ENCODE results near the gene SLC15A5. TPM values are rescaled to one million over a fixed set of nuclear protein-coding genes. Genes with fewer than 3 reads are reported as not detected.

The SLC15A5 gene
- total RNA-seq, 1 experiment from 2014 or later = not detected

DNA sequence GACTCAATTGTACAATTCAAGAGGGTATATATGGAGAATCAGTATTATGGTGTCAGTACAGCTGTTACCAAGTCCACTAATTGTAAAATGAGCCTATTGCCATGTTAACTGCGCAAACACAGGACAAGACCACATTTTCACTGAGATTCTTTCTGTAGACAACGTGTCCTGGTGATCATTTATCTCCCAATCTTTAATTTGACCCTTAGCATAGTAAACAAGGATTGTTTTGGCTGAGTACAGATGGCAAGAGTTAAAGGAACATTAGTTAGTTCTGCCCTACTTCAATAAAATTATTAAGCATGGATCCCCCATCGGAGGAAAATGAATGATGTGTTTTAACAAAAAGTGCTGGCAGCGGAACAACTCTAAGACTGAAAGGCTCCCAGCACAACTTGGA, 36.1 kb downstream of the SLC15A5 start:
- no peaks in the 10 kb centered on the region for H3K9me3 ChIP-seq (ENCODE audit: control insufficient read depth, insufficient read depth, low read depth, low read length)
- H3K36me3 ChIP-seq (ENCODE audit: control insufficient read depth, insufficient read depth, low read length) = no peaks in the 10 kb centered on the region
- intact Hi-C loops (cut with micrococcal nuclease; ENCODE audit: unreplicated experiment) = no loop called here
- H3K4me3 ChIP-seq (ENCODE audit: low read depth in 2 of 2, low read length in 2 of 2) = no peak overlapping the region
- DNase-seq (ENCODE audit: low read depth, low spot score) (no peak), ATAC-seq (no peak)
- BruUV-seq (replicated peaks) = no TSS peak
- H3K27me3 ChIP-seq (ENCODE audit: control insufficient read depth, insufficient read depth, low read length) = no peaks in the 10 kb centered on the region
- H3K4me1 ChIP-seq (ENCODE audit: control insufficient read depth, insufficient read depth, low read length) = no peaks in the 10 kb centered on the region
- ChIA-PET POLR2A (no interaction called here), CTCF (no interaction called here)
- TF ChIP-seq, protein P1, sequence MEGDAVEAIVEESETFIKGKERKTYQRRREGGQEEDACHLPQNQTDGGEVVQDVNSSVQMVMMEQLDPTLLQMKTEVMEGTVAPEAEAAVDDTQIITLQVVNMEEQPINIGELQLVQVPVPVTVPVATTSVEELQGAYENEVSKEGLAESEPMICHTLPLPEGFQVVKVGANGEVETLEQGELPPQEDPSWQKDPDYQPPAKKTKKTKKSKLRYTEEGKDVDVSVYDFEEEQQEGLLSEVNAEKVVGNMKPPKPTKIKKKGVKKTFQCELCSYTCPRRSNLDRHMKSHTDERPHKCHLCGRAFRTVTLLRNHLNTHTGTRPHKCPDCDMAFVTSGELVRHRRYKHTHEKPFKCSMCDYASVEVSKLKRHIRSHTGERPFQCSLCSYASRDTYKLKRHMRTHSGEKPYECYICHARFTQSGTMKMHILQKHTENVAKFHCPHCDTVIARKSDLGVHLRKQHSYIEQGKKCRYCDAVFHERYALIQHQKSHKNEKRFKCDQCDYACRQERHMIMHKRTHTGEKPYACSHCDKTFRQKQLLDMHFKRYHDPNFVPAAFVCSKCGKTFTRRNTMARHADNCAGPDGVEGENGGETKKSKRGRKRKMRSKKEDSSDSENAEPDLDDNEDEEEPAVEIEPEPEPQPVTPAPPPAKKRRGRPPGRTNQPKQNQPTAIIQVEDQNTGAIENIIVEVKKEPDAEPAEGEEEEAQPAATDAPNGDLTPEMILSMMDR (IDR thresholded peaks at IDR 0.05) = no peak
- TF ChIP-seq, protein P2, sequence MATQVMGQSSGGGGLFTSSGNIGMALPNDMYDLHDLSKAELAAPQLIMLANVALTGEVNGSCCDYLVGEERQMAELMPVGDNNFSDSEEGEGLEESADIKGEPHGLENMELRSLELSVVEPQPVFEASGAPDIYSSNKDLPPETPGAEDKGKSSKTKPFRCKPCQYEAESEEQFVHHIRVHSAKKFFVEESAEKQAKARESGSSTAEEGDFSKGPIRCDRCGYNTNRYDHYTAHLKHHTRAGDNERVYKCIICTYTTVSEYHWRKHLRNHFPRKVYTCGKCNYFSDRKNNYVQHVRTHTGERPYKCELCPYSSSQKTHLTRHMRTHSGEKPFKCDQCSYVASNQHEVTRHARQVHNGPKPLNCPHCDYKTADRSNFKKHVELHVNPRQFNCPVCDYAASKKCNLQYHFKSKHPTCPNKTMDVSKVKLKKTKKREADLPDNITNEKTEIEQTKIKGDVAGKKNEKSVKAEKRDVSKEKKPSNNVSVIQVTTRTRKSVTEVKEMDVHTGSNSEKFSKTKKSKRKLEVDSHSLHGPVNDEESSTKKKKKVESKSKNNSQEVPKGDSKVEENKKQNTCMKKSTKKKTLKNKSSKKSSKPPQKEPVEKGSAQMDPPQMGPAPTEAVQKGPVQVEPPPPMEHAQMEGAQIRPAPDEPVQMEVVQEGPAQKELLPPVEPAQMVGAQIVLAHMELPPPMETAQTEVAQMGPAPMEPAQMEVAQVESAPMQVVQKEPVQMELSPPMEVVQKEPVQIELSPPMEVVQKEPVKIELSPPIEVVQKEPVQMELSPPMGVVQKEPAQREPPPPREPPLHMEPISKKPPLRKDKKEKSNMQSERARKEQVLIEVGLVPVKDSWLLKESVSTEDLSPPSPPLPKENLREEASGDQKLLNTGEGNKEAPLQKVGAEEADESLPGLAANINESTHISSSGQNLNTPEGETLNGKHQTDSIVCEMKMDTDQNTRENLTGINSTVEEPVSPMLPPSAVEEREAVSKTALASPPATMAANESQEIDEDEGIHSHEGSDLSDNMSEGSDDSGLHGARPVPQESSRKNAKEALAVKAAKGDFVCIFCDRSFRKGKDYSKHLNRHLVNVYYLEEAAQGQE (IDR thresholded peaks at IDR 0.05; ENCODE audit: insufficient read depth in 1 of 2, low read depth in 2 of 2, low read length in 1 of 2) = no peak
- TF ChIP-seq TCF7L2 (IDR thresholded peaks at IDR 0.05; ENCODE audit: low read depth, low read length) (no peak), POLR2AphosphoS5 (IDR thresholded peaks at IDR 0.05; ENCODE audit: low read depth, low read length) (no peak), SIN3A (IDR thresholded peaks at IDR 0.05; ENCODE audit: borderline replicate concordance, insufficient read depth, low read depth, low read length) (no peak)
- in situ Hi-C loops (cut with HindIII; ENCODE audit: low pct_unique_long_range_greater_than_20kb, low sequenced_read_pairs) = no loop called here
- H3K27ac ChIP-seq (ENCODE audit: low read length) = no peak overlapping the region

DNA sequence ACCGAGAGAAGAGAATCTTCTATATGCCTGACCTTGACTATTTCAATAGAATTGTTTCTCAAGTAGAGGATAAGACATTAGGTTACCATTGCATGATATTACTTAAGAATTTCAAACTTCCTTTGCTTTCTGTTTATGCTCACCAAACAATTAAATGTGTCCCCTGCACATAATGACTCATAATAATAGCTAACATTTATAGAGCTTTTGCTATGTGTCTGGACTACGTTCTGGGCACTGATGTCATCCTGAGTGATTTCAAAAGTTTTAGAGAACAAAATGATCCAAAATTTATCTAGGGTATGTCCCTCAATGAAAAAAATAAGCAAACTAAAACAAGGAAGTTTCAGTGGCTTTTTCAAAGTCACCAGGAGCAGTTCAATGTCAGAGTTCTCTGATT, 38.8 kb downstream of the SLC15A5 start:
- ATAC-seq (no peak), DNase-seq (ENCODE audit: low read depth, low spot score) (no peak)
- ChIA-PET POLR2A (no interaction called here), CTCF (no interaction called here)
- H3K4me3 ChIP-seq (ENCODE audit: low read depth in 2 of 2, low read length in 2 of 2) = no peak overlapping the region
- intact Hi-C loops (cut with micrococcal nuclease; ENCODE audit: unreplicated experiment) = no loop called here
- BruUV-seq (replicated peaks) = no TSS peak
- in situ Hi-C loops (cut with HindIII; ENCODE audit: low pct_unique_long_range_greater_than_20kb, low sequenced_read_pairs) = no loop called here
- no peaks in the 10 kb centered on the region for H3K36me3 ChIP-seq (ENCODE audit: control insufficient read depth, insufficient read depth, low read length)
- no peaks in the 10 kb centered on the region for H3K4me1 ChIP-seq (ENCODE audit: control insufficient read depth, insufficient read depth, low read length)
- H3K27ac ChIP-seq (ENCODE audit: low read length) = no peak overlapping the region
- no peaks in the 10 kb centered on the region for H3K9me3 ChIP-seq (ENCODE audit: control insufficient read depth, insufficient read depth, low read depth, low read length)
- H3K27me3 ChIP-seq (ENCODE audit: control insufficient read depth, insufficient read depth, low read length) = no peaks in the 10 kb centered on the region
- TF ChIP-seq TCF7L2 (IDR thresholded peaks at IDR 0.05; ENCODE audit: low read depth, low read length) = no peak
- TF ChIP-seq, protein P1 (IDR thresholded peaks at IDR 0.05) = no peak
- no peak for TF ChIP-seq SIN3A (IDR thresholded peaks at IDR 0.05; ENCODE audit: borderline replicate concordance, insufficient read depth, low read depth, low read length)
- no peak for TF ChIP-seq POLR2AphosphoS5 (IDR thresholded peaks at IDR 0.05; ENCODE audit: low read depth, low read length)
- TF ChIP-seq, protein P2 (IDR thresholded peaks at IDR 0.05; ENCODE audit: insufficient read depth in 1 of 2, low read depth in 2 of 2, low read length in 1 of 2) = no peak
